SK-N-SH (cell line): Measurements from ENCODE around the gene BTBD9.

Experiments used
- MAX ChIP-seq: IDR thresholded peaks from 2 replicates; pipeline ENCODE4 v1.4.0; 2012; ENCODE audit warnings: low read depth
- USF2 ChIP-seq: fragments of 150-350 bp; IDR thresholded peaks from 2 replicates; pipeline ENCODE4 v1.6.1; 2017; ENCODE audit warnings: antibody characterized with exemption, low read length, low read depth, borderline replicate concordance

GRCh38 chr6:38215651-38216311, 423.9 kb downstream of the BTBD9 start:
- no peak for TF ChIP-seq MAX
- TF ChIP-seq USF2, result no peak
